C1 segment of cervical spinal cord (tissue), 14 donors: ENCODE data around the gene ISCU.
"Not testable (repeated sequence)": the region's sequence is repeated elsewhere in the genome, so short reads cannot be mapped to it uniquely, and the experiment has no call there.

Experiments used
- DNase-seq, 14 donors: peaks; one replicate each; lab custom pipeline; 2025; lab: John Stamatoyannopoulos, UW

Gene ISCU

DNA sequence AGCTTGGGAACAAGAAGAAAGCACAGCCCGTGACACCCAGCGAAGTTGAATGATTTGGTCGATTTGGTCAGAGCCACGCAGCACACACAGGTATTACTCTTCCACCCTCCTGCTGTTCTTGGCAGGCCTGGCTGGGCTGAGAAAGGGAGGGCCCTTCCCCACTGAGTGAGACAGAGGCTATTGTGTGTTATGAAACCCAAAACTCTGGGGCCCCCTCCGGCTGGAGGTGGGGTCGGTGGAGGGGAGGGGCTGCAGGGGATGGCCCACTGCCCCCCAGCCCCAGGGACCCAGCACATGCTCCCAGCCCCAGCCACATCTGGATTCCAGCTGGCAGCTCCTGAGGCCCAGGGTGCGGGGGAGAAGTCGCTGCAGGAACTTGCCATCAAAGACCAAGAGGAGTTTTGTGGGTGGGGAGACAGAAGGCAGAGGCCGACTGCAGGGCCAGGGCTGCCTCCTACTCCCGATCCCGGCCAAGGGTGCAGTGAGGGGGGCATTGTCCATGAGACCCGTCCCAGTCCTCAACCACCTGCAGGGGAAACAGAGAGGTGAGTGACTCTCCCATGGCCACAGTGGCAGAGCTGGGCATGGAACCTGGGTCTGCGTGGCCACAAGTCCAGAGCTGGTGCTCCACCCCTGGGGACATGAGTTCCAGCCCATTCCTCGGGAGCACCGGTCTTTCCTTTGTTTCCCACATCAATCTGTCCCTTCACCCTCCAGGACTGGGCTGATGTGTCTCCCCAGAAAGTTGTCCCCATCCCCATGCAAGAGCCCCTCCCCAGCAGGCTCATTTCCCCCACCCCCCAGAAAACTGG, 26.8 kb downstream of the ISCU start:
- DNase-seq = no peak

DNA sequence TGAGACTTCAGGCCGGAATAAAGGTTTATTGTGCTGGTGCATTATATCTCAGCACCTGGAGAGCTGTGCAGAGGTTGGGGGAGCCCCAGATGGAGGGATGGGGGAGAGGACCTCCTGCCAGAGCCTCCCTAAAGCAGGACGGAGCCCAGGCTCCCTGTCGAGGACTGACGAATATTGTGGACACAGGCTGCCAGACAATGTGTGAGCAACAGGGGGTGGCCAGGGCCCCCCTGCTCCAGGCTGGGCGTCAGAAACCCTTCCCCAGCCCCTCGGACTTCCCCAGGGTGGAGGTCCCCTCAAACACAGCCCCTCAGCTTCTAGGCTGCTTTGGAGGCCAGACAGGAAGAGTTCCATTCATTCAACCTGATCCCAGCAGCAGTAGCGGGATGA, 27.4 kb downstream of the ISCU start:
- DNase-seq = no peak

GRCh38 chr12:108590463-108590862, 28.1 kb downstream of the ISCU start:
- DNase-seq = not testable (repeated sequence)

DNA sequence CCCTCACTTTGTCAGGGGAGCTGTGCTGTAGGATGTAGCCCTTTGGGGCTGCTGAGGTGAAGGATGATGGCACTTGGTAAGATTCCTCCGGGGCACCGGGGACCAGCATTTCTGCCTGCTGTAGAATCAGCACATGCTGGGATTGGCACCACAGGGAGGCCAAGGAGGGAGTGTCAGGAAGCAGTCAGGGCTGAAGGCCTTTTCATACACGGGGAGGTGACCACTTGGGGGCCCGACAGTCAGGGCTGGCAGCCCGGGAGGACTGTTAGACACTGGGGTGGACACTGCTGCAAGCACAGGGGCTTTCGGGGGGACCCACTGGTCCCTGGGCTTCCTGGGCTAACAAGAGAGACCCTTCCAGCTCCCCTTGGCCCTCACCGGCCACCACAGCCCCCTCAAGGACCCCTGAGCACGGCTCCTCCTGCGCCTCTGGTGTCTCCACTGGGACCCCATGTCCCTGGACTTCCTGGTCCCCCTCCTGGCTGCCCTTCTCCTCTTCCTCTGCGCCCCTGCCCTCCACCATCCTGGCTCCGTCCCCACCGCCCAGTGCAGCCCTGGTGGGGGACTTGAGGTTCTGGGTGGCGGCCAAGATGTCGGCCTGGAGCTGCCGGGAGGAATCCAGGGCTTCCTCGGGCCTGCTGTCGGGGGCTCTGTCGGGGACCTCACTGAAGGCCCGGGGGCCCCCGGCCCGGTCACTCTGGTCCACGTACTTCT, 29.0 kb downstream of the ISCU start:
- no peak for DNase-seq

DNA sequence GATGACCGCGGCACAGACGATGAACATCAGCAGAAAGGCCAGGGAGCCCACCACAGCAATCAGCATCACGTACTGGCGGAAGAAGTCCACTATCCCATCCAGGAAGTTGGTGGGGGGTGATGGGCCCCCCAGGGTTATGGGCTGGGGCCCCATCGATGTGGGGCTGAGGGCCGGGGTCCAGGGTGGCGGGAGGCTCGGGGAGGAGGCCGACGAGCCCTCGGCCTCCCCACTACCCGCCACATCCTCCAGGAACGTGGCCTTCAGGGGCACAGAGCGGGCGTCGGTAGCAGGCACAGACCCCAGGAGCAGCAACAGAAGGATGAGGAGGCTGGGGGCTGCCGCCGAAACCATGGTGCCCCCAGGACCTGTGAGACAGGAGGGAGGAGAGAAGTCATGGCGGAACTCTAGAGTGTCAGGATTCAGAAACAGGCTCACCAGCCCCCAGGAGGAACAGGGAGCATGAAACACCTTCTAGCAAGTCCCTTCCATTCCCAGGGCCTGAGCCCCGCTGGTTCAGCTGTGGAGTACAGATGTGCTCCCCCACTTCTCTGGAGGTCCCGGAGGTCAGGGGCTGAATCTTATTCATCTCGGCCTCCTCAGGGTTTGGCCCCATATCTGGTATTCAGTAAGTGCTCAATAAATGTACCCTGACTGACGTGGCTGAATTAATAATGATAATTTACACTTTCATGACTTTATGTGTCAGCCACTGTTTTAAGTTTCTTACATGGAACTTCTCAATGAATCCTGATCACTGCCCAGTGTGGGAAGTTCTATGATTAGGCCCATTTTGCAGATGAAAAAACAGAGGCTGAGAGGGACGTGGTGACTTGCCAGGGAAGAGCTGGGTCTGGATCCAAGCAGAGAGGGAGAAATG, 29.9 kb downstream of the ISCU start:
- no peak for DNase-seq

- DNase-seq = no peak
These were observed 32.0 kb downstream of the ISCU start for GRCh38 chr12:108594323-108594903.

- no peak for DNase-seq
These were observed 32.7 kb downstream of the ISCU start for GRCh38 chr12:108594960-108595710.

- no peak for DNase-seq
These were observed 33.6 kb downstream of the ISCU start for GRCh38 chr12:108595711-108596647.

DNA sequence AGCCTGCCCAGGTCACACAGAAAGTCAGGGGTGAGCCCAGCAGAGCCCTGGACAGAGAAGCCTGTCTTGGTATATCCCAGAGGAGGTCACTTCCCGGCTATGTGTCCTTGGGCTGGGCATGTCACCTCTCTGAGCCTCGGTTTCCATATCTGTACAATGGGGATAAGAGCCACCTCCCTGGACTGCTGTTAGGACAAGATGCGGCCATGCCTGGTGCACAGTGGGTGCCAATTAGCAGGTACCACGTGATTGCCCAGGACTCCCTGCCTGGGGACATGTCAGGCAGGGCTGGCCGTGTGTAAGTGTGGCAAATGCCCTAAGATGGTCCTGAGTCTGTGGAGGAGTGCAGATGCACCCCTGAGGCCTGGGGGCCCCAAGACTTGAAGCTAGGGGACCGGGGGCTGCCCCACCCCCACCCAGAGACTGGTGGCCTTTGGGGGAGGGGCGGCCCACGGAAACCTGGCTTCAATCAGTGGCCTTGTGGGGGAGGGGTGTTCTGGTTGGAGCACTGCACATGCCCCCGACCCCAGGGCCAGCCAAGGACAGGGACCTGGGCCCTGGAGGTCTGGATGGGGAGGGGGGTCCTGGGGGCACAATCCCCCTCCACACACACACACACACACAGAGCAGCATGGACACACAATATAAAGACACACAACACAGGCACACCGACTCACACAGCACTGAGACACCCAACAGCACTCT, 34.6 kb downstream of the ISCU start:
- DNase-seq = no peak

- DNase-seq = peak in 5 of 14 donors; percentile 9 to 46 (median 20)
These were observed 35.4 kb downstream of the ISCU start, which contains the start of gene TMEM119 for GRCh38 chr12:108597559-108598471. Gene TMEM119, minus strand, starts transcription at chr12:108598084. Its CDS starts 5,701 bp downstream, at chr12:108592383.

- no peak for DNase-seq
These were observed 36.3 kb downstream of the ISCU start for GRCh38 chr12:108598553-108599250.

GRCh38 chr12:108599541-108599940, 37.1 kb downstream of the ISCU start:
- no peak for DNase-seq

- no peak for DNase-seq
These were observed 37.7 kb downstream of the ISCU start for GRCh38 chr12:108599948-108600701.

- no peak for DNase-seq
These were observed 38.3 kb downstream of the ISCU start for GRCh38 chr12:108600702-108601007.

DNA sequence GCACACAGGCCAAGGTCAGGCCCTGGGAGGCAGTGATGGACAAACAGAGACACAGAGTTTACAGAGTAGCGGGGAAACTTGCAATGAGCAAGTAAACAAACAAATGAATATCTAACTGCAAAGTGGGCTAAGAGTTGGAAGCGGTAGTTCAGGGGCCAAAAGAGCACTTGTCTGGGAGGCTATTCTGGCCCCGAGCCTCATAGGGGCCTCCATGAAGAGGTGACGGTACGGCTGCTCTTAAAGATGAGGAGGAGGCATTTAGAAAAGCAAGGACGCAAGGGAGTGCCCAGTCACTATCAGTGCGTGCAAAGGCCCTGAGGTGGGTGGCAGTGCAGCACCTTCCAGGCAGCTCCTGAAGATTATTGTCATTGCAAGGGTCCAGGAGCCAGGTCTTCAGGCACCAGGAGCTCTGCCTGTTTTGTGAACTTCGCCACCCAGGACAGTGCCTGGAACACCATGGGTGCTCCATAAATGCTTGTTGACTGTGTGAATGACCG, 39.9 kb downstream of the ISCU start:
- DNase-seq = no peak

DNA sequence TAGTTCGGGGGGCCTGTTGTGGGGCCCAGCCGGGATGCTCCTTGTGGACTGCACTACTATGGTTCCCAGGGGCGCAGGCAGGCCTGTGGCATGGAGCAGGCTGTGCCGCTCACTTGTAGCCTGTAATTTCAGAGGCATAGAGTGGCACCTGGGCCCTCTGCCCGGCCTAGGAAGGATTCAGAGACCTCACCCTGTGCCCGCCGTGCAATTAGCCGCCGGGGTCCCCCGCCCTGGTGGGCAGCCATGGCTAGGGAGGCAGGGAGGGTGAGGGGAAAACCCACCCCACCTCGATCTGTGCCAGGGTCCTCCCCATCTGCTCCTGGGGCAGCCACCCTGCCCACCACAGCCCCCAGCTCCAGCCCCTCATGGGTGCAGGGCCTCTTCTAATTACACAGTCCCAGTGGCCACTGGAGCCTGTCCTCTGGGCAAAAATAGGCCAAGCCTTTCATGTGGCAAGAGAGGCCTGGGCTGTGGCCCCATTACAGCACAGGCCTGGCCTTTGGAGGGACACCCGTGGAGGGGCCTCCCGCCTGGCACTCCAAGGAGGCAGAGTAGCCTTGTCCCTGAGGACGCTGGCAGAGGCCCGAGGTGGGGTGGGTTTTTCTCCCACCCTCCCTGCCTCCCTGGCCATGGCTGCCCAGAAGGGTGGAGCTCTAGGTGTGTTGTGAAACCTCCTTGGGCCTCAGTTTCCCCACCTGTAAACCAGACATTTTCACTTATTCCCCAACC, 40.7 kb downstream of the ISCU start:
- DNase-seq = no peak
